Sigmoid colon (tissue), 7 donors: ENCODE measurements around the gene SLAMF6. TPM values are rescaled to one million over a fixed set of nuclear protein-coding genes. Genes with fewer than 3 reads are reported as not detected.
"Not testable (repeated sequence)": the region's sequence is repeated elsewhere in the genome, so short reads cannot be mapped to it uniquely, and the experiment has no call there.

ENCODE experiments used
- DNase-seq: peaks from one replicate; pipeline ENCODE4 v3.0.0-alpha.2; 2019
- H3K27ac ChIP-seq, 4 donors: fragments of 200-600 bp; sonication (generic); one replicate each; pipeline ENCODE4 v1.5.1; 2016 to 2019; ENCODE audit warnings: mild to moderate bottlenecking in 1 of 4
- H3K27me3 ChIP-seq, 3 donors: fragments of 200-600 bp; sonication (generic); one replicate each; pipeline ENCODE4 v1.5.1; 2019; ENCODE audit warnings: mild to moderate bottlenecking in 1 of 3
- H3K36me3 ChIP-seq, 4 donors: fragments of 200-600 bp; sonication (generic); one replicate each; pipeline ENCODE4 v1.5.1; 2016 to 2019
- H3K4me1 ChIP-seq, 4 donors: fragments of 200-600 bp; sonication (generic); one replicate each; pipeline ENCODE4 v1.5.1; 2017 to 2019
- H3K4me3 ChIP-seq, 4 donors: fragments of 200-600 bp; sonication (generic); one replicate each; pipeline ENCODE4 v1.5.1; 2017 to 2019; ENCODE audit warnings: mild to moderate bottlenecking in 2 of 4, moderate library complexity in 1 of 4
- H3K9me3 ChIP-seq, 4 donors: fragments of 200-600 bp in 3 of 4; sonication (generic) in 3 of 4; one replicate each; pipeline versions ENCODE4 v1.5.1 to v1.6.1; 2013 to 2019
- CTCF ChIP-seq, 4 experiments: fragments of 450-650 bp in 3 of 4; fragments of 200-600 bp in 1 of 4; IDR thresholded peaks; one replicate each; pipeline ENCODE4 v1.5.1; 2016 to 2019; ENCODE audit warnings: antibody characterized with exemption in 4 of 4, mild to moderate bottlenecking in 3 of 4, moderate library complexity in 2 of 4
- EP300 ChIP-seq, 4 donors: sonication (generic); formaldehyde crosslinking; IDR thresholded peaks; one replicate each; pipeline ENCODE4 v1.6.1; 2017; ENCODE audit warnings: antibody characterized with exemption in 4 of 4
- POLR2A ChIP-seq, 2 donors: fragments of 450-650 bp; IDR thresholded peaks; one replicate each; pipeline ENCODE4 v1.6.1; 2016; ENCODE audit warnings: antibody characterized with exemption in 2 of 2, mild to moderate bottlenecking in 2 of 2, moderate library complexity in 2 of 2
- POLR2AphosphoS5 ChIP-seq, 4 donors: sonication (generic); formaldehyde crosslinking; IDR thresholded peaks; one replicate each; pipeline ENCODE4 v1.6.1; 2017; ENCODE audit warnings: antibody characterized with exemption in 4 of 4
- WGBS, 2 donors: extraction: QIAGEN DNeasy Blood & Tissue Kit; methylation state at CpG; one replicate each; pipeline ENCODE4 v1.1.7; 2013; 5-methylcytosine and 5-hydroxymethylcytosine counted together
- intact Hi-C: fragments of 100-400 bp; cut with DNase I; formaldehyde crosslinking; loops from one replicate; pipeline ENCODE4 v1.15.1; 2023
- polyA plus RNA-seq, 3 donors: library from polyadenylated mRNA; stranded (reverse); fragments of 200-250 nt; gene quantifications; one replicate each; pipeline ENCODE4 v1.2.3, GENCODE V29; 2013
- total RNA-seq, 4 donors: library from RNA; depleted of rRNA; stranded (reverse); fragments of >200 nt; gene quantifications; one replicate each; pipeline ENCODE4 v1.1.0, GENCODE V29; 2016
- donor health status: healthy with polysubstance abuse.
- donor health status: Bipolar disorder and iron deficiency.
- donor health status: healthy.

Gene SLAMF6
- total and polyA plus RNA-seq, 7 donors = 0.41 to 15.2 (median 1.1) TPM; not detected in 1

- Histone ChIP-seq H3K9me3 (peaks cover 0 to 4% (median 0%) of the 10 kb centered on the region in 4 donors), H3K27ac (no peak overlapping the region), H3K4me1 (no peaks in the 10 kb centered on the region), H3K27me3 (no peaks in the 10 kb centered on the region), H3K36me3 (no peaks in the 10 kb centered on the region), H3K4me3 (no peak overlapping the region)
- TF ChIP-seq POLR2A (IDR thresholded peaks at IDR 0.05) (no peak), POLR2AphosphoS5 (IDR thresholded peaks at IDR 0.05) (no peak), CTCF (IDR thresholded peaks at IDR 0.05) (no peak), EP300 (IDR thresholded peaks at IDR 0.05) (no peak)
- intact Hi-C loops = no loop called here
- WGBS, 2 donors = 80 to 90% methylated on average over 5 of the region's 5 CpGs
- no peak for DNase-seq
Observed at GRCh38 chr1:160567341-160567740, 44.3 kb upstream of the SLAMF6 start.

- H3K27me3 ChIP-seq = no peaks in the 10 kb centered on the region
- no peaks in the 10 kb centered on the region for H3K36me3 ChIP-seq
- no peaks in the 10 kb centered on the region for H3K4me1 ChIP-seq
- WGBS, 2 donors = 85 to 86% methylated on average over 4 of the region's 4 CpGs
- intact Hi-C loops = no loop called here
- TF ChIP-seq POLR2AphosphoS5 (IDR thresholded peaks at IDR 0.05) = no peak
- no peak for TF ChIP-seq EP300 (IDR thresholded peaks at IDR 0.05)
- no peak for TF ChIP-seq CTCF (IDR thresholded peaks at IDR 0.05)
- no peak for TF ChIP-seq POLR2A (IDR thresholded peaks at IDR 0.05)
- no peak for DNase-seq
- H3K27ac ChIP-seq = no peak overlapping the region
- H3K4me3 ChIP-seq = no peak overlapping the region
- peaks cover 0 to 4% (median 0%) of the 10 kb centered on the region in 4 donors for H3K9me3 ChIP-seq
Observed at GRCh38 chr1:160565564-160565963, 42.5 kb upstream of the SLAMF6 start.

- H3K36me3 ChIP-seq, H3K27me3 ChIP-seq, DNase-seq, H3K9me3 ChIP-seq, intact Hi-C loops, H3K4me3 ChIP-seq, H3K4me1 ChIP-seq, H3K27ac ChIP-seq: not testable (repeated sequence)
- WGBS, 2 donors = 93 to 94% methylated on average over 1 of the region's 1 CpG
Observed at GRCh38 chr1:160563230-160563629, 40.2 kb upstream of the SLAMF6 start.

- DNase-seq, intact Hi-C loops, H3K4me1 ChIP-seq, H3K9me3 ChIP-seq, H3K36me3 ChIP-seq, H3K27me3 ChIP-seq, H3K27ac ChIP-seq, H3K4me3 ChIP-seq: not testable (repeated sequence)
- WGBS, 2 donors = 67 to 77% methylated on average over 2 of the region's 2 CpGs
Observed at GRCh38 chr1:160562745-160563144, 39.7 kb upstream of the SLAMF6 start.

GRCh38 chr1:160560806-160561205, 37.8 kb upstream of the SLAMF6 start:
- H3K4me1 ChIP-seq = no peaks in the 10 kb centered on the region
- H3K36me3 ChIP-seq = no peaks in the 10 kb centered on the region
- TF ChIP-seq CTCF (IDR thresholded peaks at IDR 0.05) (no peak), POLR2A (IDR thresholded peaks at IDR 0.05) (no peak), POLR2AphosphoS5 (IDR thresholded peaks at IDR 0.05) (no peak), EP300 (IDR thresholded peaks at IDR 0.05) (no peak)
- no peak overlapping the region for H3K4me3 ChIP-seq
- H3K9me3 ChIP-seq = peaks cover 0 to 4% (median 0%) of the 10 kb centered on the region in 4 donors
- DNase-seq = no peak
- H3K27me3 ChIP-seq = no peaks in the 10 kb centered on the region
- intact Hi-C loops = no loop called here
- no peak overlapping the region for H3K27ac ChIP-seq

GRCh38 chr1:160560045-160560705, 37.1 kb upstream of the SLAMF6 start:
- no peak for TF ChIP-seq POLR2AphosphoS5 (IDR thresholded peaks at IDR 0.05)
- TF ChIP-seq POLR2A (IDR thresholded peaks at IDR 0.05) = no peak
- no peak for TF ChIP-seq EP300 (IDR thresholded peaks at IDR 0.05)
- no peak for TF ChIP-seq CTCF (IDR thresholded peaks at IDR 0.05)
- Histone ChIP-seq H3K27me3 (no peaks in the 10 kb centered on the region), H3K27ac (no peak overlapping the region), H3K4me3 (no peak overlapping the region), H3K4me1 (no peaks in the 10 kb centered on the region), H3K9me3 (peaks cover 0 to 4% (median 0%) of the 10 kb centered on the region in 4 donors), H3K36me3 (no peaks in the 10 kb centered on the region)
- 75 to 90% methylated on average over 4 of the region's 4 CpGs for WGBS, 2 donors
- DNase-seq = no peak
- intact Hi-C loops = no loop called here

- H3K4me1 ChIP-seq, intact Hi-C loops, DNase-seq, H3K4me3 ChIP-seq, H3K27me3 ChIP-seq, H3K36me3 ChIP-seq, H3K9me3 ChIP-seq, H3K27ac ChIP-seq: not testable (repeated sequence)
- WGBS, 2 donors = 60 to 88% methylated on average over 3 of the region's 3 CpGs
Observed at GRCh38 chr1:160559437-160559836, 36.4 kb upstream of the SLAMF6 start.
